NCI-H460 (cell line): ENCODE measurements around the gene FKBP7. TPM values are rescaled to one million over a fixed set of nuclear protein-coding genes. Genes with fewer than 3 reads are reported as not detected.
"Not testable (repeated sequence)": the region's sequence is repeated elsewhere in the genome, so short reads cannot be mapped to it uniquely, and the experiment has no call there.

Experiments
- DNase-seq: peaks from one replicate; pipeline ENCODE4 v3.0.0-alpha.2; 2016; ENCODE audit warnings: low read depth; ENCODE audit errors: extremely low read depth
- total RNA-seq: library from RNA; depleted of rRNA; stranded (reverse); fragments of >200 nt; shearing (Covaris generic); gene quantifications from 2 replicates; pipeline ENCODE4 v1.2.3, GENCODE V29; 2014

The FKBP7 gene
- total RNA-seq, 1 experiment from 2014 or later, result 18.9 TPM

- no peak for DNase-seq
Observed at GRCh38 chr2:178450524-178450773, 28.0 kb downstream of the FKBP7 start.

GRCh38 chr2:178449700-178450523 lies 28.5 kb downstream of the FKBP7 start:
- DNase-seq, result no peak

GRCh38 chr2:178448968-178449661 lies 29.3 kb downstream of the FKBP7 start:
- DNase-seq, result no peak

GRCh38 chr2:178441426-178441825 lies 37.0 kb downstream of the FKBP7 start:
- no peak for DNase-seq

- no peak for DNase-seq
Observed at GRCh38 chr2:178436662-178437061, 41.7 kb downstream of the FKBP7 start.

- no peak for DNase-seq
Observed at GRCh38 chr2:178429336-178429735, 49.1 kb downstream of the FKBP7 start.

- DNase-seq, result no peak
Observed at GRCh38 chr2:178428396-178428806, 50.0 kb downstream of the FKBP7 start.

GRCh38 chr2:178427458-178427857 lies 50.9 kb downstream of the FKBP7 start:
- DNase-seq, result no peak

- no peak for DNase-seq
Observed at GRCh38 chr2:178426388-178426787, 52.0 kb downstream of the FKBP7 start.

GRCh38 chr2:178425255-178425827 lies 53.1 kb downstream of the FKBP7 start:
- no peak for DNase-seq

- DNase-seq, result not testable (repeated sequence)
Observed at GRCh38 chr2:178423746-178424145, 54.7 kb downstream of the FKBP7 start.

GRCh38 chr2:178422097-178422496 lies 56.3 kb downstream of the FKBP7 start:
- no peak for DNase-seq

GRCh38 chr2:178420463-178420999 lies 57.9 kb downstream of the FKBP7 start:
- no peak for DNase-seq

- DNase-seq, result no peak
Observed at GRCh38 chr2:178419123-178419522, 59.3 kb downstream of the FKBP7 start.

- no peak for DNase-seq
Observed at GRCh38 chr2:178418426-178418825, 60.0 kb downstream of the FKBP7 start.

GRCh38 chr2:178417916-178418315 lies 60.5 kb downstream of the FKBP7 start:
- DNase-seq, result no peak

- no peak for DNase-seq
Observed at GRCh38 chr2:178415979-178416378, 62.4 kb downstream of the FKBP7 start.

- DNase-seq, result peak; percentile 95
Observed at GRCh38 chr2:178414266-178415247, 63.8 kb downstream of the FKBP7 start.
